Esophagus (tissue), 2 donors: ENCODE data around the gene CACNB3. TPM values are rescaled to one million over a fixed set of nuclear protein-coding genes. Genes with fewer than 3 reads are reported as not detected.
A peak's percentile ranks its signal among the peaks of the same experiment; 100 is the strongest.

Source experiments
- H3K27ac ChIP-seq, 2 donors: one replicate each; pipeline ENCODE4 v1.5.1; 2013; ENCODE audit warnings: low read depth in 2 of 2, mild to moderate bottlenecking in 2 of 2, inconsistent platforms in 1 of 2, low read length in 1 of 2, moderate library complexity in 1 of 2
- H3K27me3 ChIP-seq, 2 donors: one replicate each; pipeline ENCODE4 v1.6.1; 2013; ENCODE audit warnings: low read length in 2 of 2, control low read depth in 1 of 2, mild to moderate bottlenecking in 1 of 2; ENCODE audit not compliant: insufficient read depth in 2 of 2, control insufficient read depth in 1 of 2
- H3K36me3 ChIP-seq, 2 donors: one replicate each; pipeline ENCODE4 v1.6.1; 2013; ENCODE audit warnings: low read length in 1 of 2; ENCODE audit not compliant: control insufficient read depth in 2 of 2, insufficient read depth in 2 of 2
- H3K4me1 ChIP-seq, 2 donors: one replicate each; pipeline ENCODE4 v1.6.1; 2013; ENCODE audit warnings: low read length in 1 of 2; ENCODE audit not compliant: control insufficient read depth in 2 of 2, insufficient read depth in 2 of 2
- H3K4me3 ChIP-seq, 2 donors: one replicate each; pipeline ENCODE4 v1.5.1; 2013; ENCODE audit warnings: low read length in 2 of 2, mild to moderate bottlenecking in 2 of 2, low read depth in 1 of 2, moderate library complexity in 1 of 2
- H3K9me3 ChIP-seq, 2 donors: one replicate each; pipeline ENCODE4 v1.6.1; 2013; ENCODE audit warnings: mild to moderate bottlenecking in 2 of 2, low read depth in 1 of 2, low read length in 1 of 2, moderate library complexity in 1 of 2; ENCODE audit not compliant: control insufficient read depth in 2 of 2, insufficient read depth in 1 of 2
- WGBS, 2 donors: extraction: QIAGEN DNeasy Blood & Tissue Kit; methylation state at CpG; one replicate each; pipeline ENCODE4 v1.1.7; 2013; 5-methylcytosine and 5-hydroxymethylcytosine counted together
- polyA plus RNA-seq, 2 donors: library from polyadenylated mRNA; stranded (reverse); fragments of 200-250 nt; gene quantifications; one replicate each; pipeline ENCODE4 v1.2.3, GENCODE V29; 2013
- donor health status: healthy with polysubstance abuse.
- donor health status: Bipolar disorder and iron deficiency.

Gene CACNB3
- polyA plus RNA-seq, 2 donors, result 21.5 to 24.3 TPM

DNA sequence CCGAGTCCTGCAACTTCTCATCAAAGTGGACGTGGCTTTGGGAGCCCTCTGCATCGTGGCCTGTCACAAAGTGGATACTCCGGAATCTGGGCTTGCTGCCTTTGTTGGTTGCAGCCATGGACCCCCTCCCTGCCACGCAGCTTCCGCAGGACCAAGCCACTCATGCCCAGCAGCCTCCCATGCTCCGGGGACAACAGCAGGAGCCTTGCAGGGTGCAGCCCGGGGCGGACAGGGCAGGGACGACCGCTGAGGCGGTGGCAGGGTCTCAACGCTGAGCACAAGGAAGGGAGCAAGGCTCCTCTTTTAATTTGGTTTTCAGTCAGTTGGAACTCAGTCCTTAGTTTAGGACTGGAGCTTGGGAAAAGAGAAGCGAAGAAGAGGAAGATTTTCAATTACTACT, 17.3 kb upstream of the CACNB3 start:
- WGBS, 2 donors, result 75 to 79% methylated on average over 14 of the region's 14 CpGs
- Histone ChIP-seq H3K9me3 (no peaks in the 10 kb centered on the region), H3K4me3 (no peak overlapping the region), H3K27ac (no peak overlapping the region), H3K4me1 (no peaks in the 10 kb centered on the region), H3K27me3 (no peaks in the 10 kb centered on the region), H3K36me3 (no peaks in the 10 kb centered on the region)

- 44 to 57% methylated on average over 1 of the region's 1 CpG for WGBS, 2 donors
- Histone ChIP-seq H3K4me3 (no peak overlapping the region), H3K4me1 (no peaks in the 10 kb centered on the region), H3K27ac (no peak overlapping the region), H3K36me3 (no peaks in the 10 kb centered on the region), H3K9me3 (no peaks in the 10 kb centered on the region), H3K27me3 (no peaks in the 10 kb centered on the region)
Measured at GRCh38 chr12:48803675-48804074, 14.6 kb upstream of the CACNB3 start.

DNA sequence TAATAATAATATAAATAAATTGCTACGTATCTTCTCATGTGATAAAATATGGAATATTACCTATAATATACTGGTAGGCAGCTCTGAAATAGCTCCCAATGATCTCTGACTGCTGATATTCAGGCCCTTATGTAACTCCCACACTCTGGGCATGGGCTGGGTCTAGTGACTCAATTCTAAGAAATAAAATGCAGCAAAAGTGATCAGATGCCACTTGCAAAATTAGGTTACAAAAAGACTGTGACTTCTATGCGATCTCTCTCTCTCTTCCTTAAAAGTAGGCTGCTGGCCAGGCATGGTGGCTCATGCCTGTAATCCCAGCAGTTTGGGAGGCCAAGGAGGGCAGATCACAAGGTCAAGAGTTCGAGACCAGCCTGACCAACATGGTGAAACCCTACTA, 10.3 kb upstream of the CACNB3 start:
- WGBS, 2 donors, result 88 to 90% methylated on average over 3 of the region's 3 CpGs

GRCh38 chr12:48810903-48811431, 7.3 kb upstream of the CACNB3 start:
- 48 to 61% methylated on average over 5 of the region's 5 CpGs for WGBS, 2 donors
- H3K36me3 ChIP-seq, result no peaks in the 10 kb centered on the region
- H3K27me3 ChIP-seq, result no peaks in the 10 kb centered on the region
- no peak overlapping the region for H3K27ac ChIP-seq
- H3K4me1 ChIP-seq, result peaks cover 0 to 6% of the 10 kb centered on the region in 2 donors
- no peak overlapping the region for H3K4me3 ChIP-seq
- no peaks in the 10 kb centered on the region for H3K9me3 ChIP-seq

More for the DNA sequence above, 10.3 kb upstream of the CACNB3 start:
- no peak overlapping the region for H3K4me3 ChIP-seq
- no peak overlapping the region for H3K27ac ChIP-seq
- peaks cover 0 to 2% of the 10 kb centered on the region in 2 donors for H3K4me1 ChIP-seq
- no peaks in the 10 kb centered on the region for H3K27me3 ChIP-seq
- H3K36me3 ChIP-seq, result no peaks in the 10 kb centered on the region
- no peaks in the 10 kb centered on the region for H3K9me3 ChIP-seq

- Histone ChIP-seq H3K27me3 (no peaks in the 10 kb centered on the region), H3K9me3 (no peaks in the 10 kb centered on the region), H3K36me3 (no peaks in the 10 kb centered on the region), H3K4me1 (peaks cover 0 to 8% of the 10 kb centered on the region in 2 donors), H3K4me3 (no peak overlapping the region), H3K27ac (no peak overlapping the region)
- 76 to 84% methylated on average over 5 of the region's 5 CpGs for WGBS, 2 donors
Measured at GRCh38 chr12:48811437-48812090, 6.7 kb upstream of the CACNB3 start.

GRCh38 chr12:48812389-48812788, 5.9 kb upstream of the CACNB3 start:
- H3K27ac ChIP-seq, result no peak overlapping the region
- peaks cover 0 to 10% of the 10 kb centered on the region in 2 donors for H3K4me1 ChIP-seq
- 27 to 56% methylated on average over 2 of the region's 2 CpGs for WGBS, 2 donors

DNA sequence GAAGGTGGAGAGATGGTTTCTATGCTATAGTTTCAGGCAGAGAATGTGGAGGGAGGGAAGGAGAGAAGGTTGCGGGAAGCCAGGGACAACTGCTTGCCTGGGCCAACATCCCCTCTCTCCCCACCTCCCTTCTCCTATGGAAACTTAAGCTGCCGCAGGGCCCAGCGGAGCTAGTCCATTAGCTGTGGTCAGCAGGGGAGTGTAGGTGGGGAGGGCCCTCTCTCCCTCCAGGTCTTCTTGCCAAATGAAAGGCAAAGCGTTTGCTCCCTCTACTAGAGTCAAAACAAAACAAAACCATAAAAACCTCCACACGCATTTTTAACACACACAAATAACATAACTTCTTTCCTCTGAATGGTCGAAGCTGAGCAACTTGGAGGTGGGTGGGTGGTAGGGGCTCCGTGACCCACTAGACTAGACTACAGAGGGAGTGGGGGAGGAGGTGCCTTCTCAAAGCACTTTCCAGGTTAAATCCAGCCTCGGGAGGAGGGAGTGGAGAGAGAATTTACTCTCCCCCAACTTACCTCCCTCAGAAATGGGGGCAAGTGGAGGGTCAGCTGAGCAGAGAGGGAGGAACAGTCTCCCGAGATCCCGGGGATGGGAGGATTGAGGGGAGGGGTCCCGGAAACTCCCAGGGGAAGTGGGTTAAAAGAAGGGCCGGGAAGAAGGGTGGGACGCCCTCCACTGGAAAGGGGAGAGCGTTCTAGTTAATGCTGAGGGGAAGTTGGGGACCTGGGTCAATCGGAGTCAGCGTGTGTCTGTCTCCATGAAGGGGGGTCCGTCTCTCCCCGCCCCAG, 4.6 kb upstream of the CACNB3 start:
- H3K27me3 ChIP-seq, result no peaks in the 10 kb centered on the region
- H3K27ac ChIP-seq, result peak overlapping the region; percentile 90 to 92
- H3K4me3 ChIP-seq, result peak overlapping the region; percentile 69 to 83
- H3K4me1 ChIP-seq, result peaks cover 0 to 16% of the 10 kb centered on the region in 2 donors
- no peaks in the 10 kb centered on the region for H3K36me3 ChIP-seq
- 28 to 35% methylated on average over 18 of the region's 18 CpGs for WGBS, 2 donors
- H3K9me3 ChIP-seq, result no peaks in the 10 kb centered on the region

More at GRCh38 chr12:48812389-48812788, 5.9 kb upstream of the CACNB3 start:
- no peaks in the 10 kb centered on the region for H3K36me3 ChIP-seq
- no peaks in the 10 kb centered on the region for H3K27me3 ChIP-seq
- no peaks in the 10 kb centered on the region for H3K9me3 ChIP-seq
- H3K4me3 ChIP-seq, result no peak overlapping the region

GRCh38 chr12:48814262-48815125, 3.8 kb upstream of the CACNB3 start:
- H3K27ac ChIP-seq, result peak overlapping the region; percentile 90 to 92
- H3K4me3 ChIP-seq, result peak overlapping the region; percentile 69 to 83
- WGBS, 2 donors, result 0 to 1% methylated on average over 64 to 70 of the region's 70 CpGs
- no peaks in the 10 kb centered on the region for H3K36me3 ChIP-seq
- H3K4me1 ChIP-seq, result peaks cover 3 to 18% of the 10 kb centered on the region in 2 donors
- no peaks in the 10 kb centered on the region for H3K9me3 ChIP-seq
- no peaks in the 10 kb centered on the region for H3K27me3 ChIP-seq
